NCI-H1417 (cell line): Measurements from ENCODE around the gene KRTAP5-3.

Experiments used
- DNase-seq, 3 experiments: peaks; one replicate each; lab custom pipeline; 2025; lab: John Stamatoyannopoulos, UW

Gene KRTAP5-3

DNA sequence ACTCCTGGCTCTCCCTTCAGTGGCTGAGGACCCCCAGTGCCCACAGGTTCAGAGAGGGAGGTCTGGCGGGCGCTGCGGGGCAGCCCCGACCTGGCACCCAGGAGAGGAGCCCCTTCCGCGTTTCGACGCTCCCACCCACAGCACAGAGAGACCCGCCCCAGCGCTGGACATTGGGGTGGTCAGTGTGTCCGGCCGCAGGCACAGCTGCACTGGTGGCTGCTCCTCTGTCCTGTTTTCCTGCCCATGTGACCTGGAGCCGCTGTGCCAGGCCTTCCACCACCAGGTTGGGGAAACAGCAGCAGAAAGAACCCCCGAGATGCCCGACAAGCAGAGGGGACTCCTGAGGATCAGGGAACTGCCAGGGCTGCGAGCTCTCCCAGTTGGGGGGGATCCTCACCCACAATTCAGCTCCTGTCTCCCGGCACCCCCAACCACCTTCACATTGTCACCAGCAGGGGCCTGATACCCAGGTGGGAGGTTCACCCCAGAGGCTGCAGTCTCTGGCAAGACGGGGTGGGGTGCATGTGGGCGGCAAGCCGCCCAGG is 35.0 kb upstream of the KRTAP5-3 start:
- no peak for DNase-seq

GRCh38 chr11:1642288-1643145 is 34.3 kb upstream of the KRTAP5-3 start:
- DNase-seq = no peak

GRCh38 chr11:1641096-1641495 is 32.8 kb upstream of the KRTAP5-3 start:
- DNase-seq = no peak

GRCh38 chr11:1640076-1640946 is 32.0 kb upstream of the KRTAP5-3 start:
- DNase-seq = peak; percentile 45 to 55 (median 47)

DNA sequence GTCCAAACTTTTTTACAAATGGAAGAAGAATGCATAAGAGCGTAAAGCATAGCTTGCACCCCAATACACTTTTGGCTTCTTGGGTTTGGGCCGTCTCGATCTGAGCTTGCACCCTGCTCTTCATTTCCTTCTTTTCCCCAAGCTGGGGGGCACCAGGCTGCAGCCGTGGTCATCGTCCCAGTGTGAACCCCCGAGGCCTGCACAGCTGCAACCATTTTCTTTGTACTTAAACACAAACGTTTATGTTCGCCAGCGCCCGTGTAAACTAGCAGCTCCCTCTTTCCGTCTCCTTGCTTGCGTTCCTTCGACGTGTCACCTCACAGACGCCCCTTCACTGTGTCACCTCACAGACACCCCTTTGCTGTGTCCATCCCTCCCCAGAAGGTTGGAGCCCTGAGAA is 31.4 kb upstream of the KRTAP5-3 start:
- peak in 1 of 3 experiments; percentile 45 for DNase-seq

GRCh38 chr11:1639102-1639620 is 30.9 kb upstream of the KRTAP5-3 start:
- DNase-seq = peak; percentile 53 to 97 (median 89)

DNA sequence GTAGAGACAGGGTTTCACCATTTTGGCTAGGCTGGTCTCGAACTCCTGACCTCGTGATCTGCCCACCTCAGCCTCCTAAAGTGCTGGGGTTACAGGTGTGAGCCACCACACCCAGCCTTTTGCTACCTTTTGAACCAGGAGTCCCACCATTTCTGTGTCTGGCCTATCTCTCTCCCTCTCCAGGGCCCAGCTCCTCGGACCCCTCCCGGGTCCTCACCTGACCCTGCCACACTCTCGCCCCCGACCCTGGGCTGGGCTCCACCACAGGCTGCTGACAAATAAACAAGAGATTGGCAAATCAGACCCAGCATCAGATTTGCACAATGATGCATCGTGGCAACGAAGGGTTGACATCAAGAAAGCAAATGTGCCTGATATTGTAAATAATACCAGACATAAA is 30.1 kb upstream of the KRTAP5-3 start:
- peak in 1 of 3 experiments; percentile 5 for DNase-seq

GRCh38 chr11:1637628-1638027 is 29.4 kb upstream of the KRTAP5-3 start:
- DNase-seq = no peak

DNA sequence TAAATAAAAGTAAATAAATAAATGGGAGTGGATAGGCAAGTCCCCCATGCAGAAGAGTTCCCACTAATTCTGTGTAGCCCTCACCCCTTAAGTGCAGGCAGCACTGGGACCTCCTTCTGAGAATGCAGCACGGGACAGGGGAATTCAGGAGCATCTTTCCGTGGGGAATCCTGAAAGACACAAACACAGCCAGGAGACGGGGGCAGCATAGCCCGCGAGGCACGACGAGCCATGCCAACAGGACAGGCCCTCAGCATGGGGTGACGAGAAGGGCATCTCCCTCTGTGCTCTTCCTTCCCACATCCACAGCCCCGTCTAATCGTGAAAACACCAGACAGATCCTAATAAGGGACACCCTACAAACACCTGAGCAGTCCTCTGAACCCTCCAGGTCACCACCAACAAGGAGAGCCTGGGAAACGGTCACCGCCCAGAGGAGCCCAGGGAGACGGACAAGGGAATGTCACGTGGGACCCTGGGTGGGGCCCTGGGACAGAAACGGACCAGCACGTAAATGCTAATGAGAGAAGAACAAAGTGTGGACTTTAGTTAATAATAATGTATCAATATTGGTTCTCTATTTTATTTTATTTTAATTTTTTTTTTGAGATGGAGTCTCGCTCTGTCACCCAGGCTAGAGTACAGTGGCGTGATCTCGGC is 28.2 kb upstream of the KRTAP5-3 start:
- DNase-seq = no peak

GRCh38 chr11:1633864-1634263 is 25.6 kb upstream of the KRTAP5-3 start:
- no peak for DNase-seq

DNA sequence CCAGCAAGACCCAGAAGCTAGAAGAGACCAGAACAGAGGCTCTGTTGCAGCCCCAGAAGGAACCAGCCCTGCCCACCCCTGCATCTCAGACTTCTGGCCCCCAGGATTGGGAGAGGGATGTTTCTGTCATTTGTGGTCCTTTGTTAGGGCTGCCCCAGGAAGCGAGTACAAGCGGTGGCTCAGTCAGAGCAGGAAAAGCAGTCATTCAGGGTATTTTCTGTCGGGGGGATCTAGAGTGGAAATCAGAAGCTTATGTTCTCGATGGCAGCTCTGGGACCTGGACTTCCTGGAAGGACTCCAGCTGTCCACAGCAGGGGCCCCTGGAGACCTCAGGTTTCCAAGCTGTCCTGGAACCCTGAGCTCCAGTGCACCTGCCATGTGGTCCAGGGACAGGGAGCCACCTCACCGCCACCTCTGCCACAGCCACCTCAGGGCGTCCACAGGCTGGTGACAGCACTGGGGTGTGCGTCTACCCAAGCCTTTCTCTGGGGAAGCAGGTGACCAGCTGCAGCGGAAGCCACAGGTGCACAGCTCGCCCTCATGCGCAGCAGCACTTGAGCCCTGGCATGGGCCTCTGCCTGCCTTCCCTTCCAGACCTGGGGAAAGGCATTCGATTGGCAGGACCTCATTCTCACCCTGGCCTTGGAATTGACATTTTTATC is 23.9 kb upstream of the KRTAP5-3 start:
- peak in 1 of 3 experiments; percentile 12 for DNase-seq

- no peak for DNase-seq
These were observed 22.9 kb upstream of the KRTAP5-3 start for GRCh38 chr11:1631066-1631568.

- DNase-seq = no peak
These were observed 22.0 kb upstream of the KRTAP5-3 start for GRCh38 chr11:1630271-1630670.

DNA sequence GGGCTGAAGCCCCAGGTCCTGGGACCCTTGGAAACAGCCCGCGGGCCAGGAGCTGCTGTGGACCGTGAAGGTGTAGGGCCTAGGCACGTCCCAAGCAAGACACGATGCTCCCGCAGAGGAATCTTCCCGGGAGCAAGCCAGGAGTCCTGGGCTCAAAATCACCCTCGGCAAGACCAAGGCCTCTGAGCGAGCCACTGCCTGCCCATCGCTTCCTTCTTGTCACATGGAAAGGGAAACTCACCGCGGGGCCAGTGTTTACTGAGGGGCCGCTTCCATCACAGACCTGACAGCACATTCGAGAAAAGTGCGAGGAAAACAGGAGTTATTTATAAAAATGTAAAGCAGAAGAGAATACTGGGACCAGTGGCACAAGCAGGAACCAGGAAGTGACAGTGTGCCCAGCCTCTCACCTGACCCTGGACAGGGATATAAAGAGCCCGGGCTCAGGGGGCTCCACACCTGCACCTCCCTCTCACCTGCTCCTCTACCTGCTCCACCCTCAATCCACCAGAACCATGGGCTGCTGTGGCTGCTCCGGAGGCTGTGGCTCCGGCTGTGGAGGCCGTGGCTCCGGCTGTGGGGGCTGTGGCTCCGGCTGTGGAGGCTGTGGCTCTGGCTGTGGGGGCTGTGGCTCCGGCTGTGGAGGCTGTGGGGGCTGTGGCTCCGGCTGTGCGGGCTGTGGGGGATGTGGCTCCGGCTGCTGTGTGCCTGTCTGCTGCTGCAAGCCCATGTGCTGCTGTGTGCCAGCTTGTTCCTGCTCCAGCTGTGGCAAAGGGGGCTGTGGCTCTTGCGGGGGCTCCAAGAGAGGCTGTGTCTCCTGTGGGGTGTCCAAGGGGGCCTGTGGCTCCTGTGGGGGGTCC is 21.3 kb upstream of the KRTAP5-3 start, which contains the start of gene KRTAP5-5:
TSS of gene KRTAP5-5 (plus strand) at position 450 of the 860 bp plus-strand sequence. CDS start at position 516, 66 bp downstream.
- no peak for DNase-seq

GRCh38 chr11:1628506-1629325 is 20.5 kb upstream of the KRTAP5-3 start:
- peak in 1 of 3 experiments; percentile 69 for DNase-seq

DNA sequence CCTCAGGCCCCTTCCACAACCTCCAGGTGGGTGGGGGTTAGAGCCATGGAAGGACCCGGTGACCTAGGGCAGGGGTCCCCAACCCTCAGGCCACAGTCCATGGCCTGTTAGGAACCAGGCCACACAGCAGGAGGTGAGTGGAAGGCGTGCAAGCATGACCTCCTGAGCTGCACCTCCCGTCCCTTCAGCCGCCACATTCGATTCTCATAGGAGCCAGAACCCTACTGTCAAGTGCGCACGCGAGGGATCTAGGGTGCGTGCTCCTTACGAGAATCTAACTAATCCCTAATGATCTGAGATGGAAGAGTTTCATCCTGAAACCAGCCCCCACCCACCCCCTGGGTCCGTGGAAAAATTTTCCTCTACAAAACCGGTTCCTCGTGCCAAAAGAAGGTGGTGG is 17.3 kb upstream of the KRTAP5-3 start:
- DNase-seq = no peak

DNA sequence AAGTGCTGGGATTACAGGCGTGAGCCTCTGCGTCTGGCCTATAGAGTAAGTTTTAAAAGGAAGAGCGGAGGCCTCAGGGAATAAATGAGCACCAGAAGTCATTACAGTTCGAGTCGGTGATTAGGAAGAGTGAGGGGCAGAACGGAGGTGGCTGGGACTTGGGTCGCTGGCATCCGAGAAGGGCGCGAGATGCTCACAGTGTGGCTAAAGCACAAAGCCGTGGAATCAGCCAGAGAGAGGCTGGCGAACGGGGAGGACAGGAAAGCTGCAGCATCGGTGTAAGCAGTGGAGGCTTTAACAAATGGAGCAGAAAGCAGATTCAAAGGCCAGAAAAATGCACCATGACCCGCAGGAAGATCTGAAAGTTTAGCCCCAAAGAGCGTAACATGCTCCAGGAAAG is 16.4 kb upstream of the KRTAP5-3 start:
- no peak for DNase-seq

GRCh38 chr11:1623716-1624115 is 15.5 kb upstream of the KRTAP5-3 start:
- no peak for DNase-seq

GRCh38 chr11:1622086-1622485 is 13.8 kb upstream of the KRTAP5-3 start, which contains the start of gene KRTAP5-4:
Gene KRTAP5-4 (minus strand): TSS chr11:1622138. CDS start chr11:1622093, 45 bp downstream.
- no peak for DNase-seq
